Uterus (tissue), 2 donors: ENCODE measurements around the gene CEP78.

Experiments
- CTCF ChIP-seq, 4 experiments: fragments of 200-600 bp in 2 of 4; fragments of 450-650 bp in 2 of 4; sonication (generic) in 2 of 4; IDR thresholded peaks; one replicate each; pipeline ENCODE4 v1.5.1; 2016 to 2019; ENCODE audit warnings: antibody characterized with exemption in 4 of 4, mild to moderate bottlenecking in 2 of 4, moderate library complexity in 1 of 4
- POLR2A ChIP-seq, 2 donors: fragments of 450-650 bp; IDR thresholded peaks; one replicate each; pipeline ENCODE4 v1.6.1; 2016; ENCODE audit warnings: antibody characterized with exemption in 2 of 2, mild to moderate bottlenecking in 1 of 2, moderate library complexity in 1 of 2

GRCh38 chr9:78253285-78253684 is 17.4 kb downstream of the CEP78 start:
- TF ChIP-seq CTCF (IDR thresholded peaks at IDR 0.05): no peak
- TF ChIP-seq POLR2A (IDR thresholded peaks at IDR 0.05): no peak
